Measurements from ENCODE around the gene TMEM117.
"Not testable (repeated sequence)": the region's sequence is repeated elsewhere in the genome, so short reads cannot be mapped to it uniquely, and the experiment has no call there.

Gene TMEM117

DNA sequence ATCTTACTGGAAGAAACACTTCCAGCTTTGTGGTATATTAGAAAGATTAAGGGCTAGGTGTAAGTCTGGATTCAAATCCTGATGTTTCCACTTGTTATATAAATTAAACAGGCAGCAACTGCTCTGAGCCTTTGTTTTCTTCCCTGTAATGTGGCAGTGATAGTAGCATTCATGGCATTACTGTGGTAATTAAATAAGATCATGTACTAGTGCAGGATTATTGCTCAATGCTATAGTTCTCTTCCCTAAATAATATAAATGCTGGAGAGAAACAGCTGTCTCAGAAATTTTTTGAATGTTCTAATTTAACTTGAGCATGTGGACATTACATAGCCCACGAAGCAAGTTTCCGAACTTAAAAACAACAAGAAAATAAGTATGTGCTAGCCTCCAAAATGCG lies 5.4 kb downstream of the TMEM117 start:
- no peaks in the 10 kb centered on the region for H3K27me3 ChIP-seq (ENCODE audit: insufficient read depth, low read length)
- peaks cover 1% of the 10 kb centered on the region for H3K79me1 ChIP-seq (ENCODE audit: low read length)
- H3K23ac ChIP-seq (ENCODE audit: low read length), result no peak overlapping the region
- H4K12ac ChIP-seq (ENCODE audit: low read depth, low read length), result no peak overlapping the region
- no peak overlapping the region for H2AFZ ChIP-seq (ENCODE audit: insufficient read depth, low read length, poor library complexity)
- no peak overlapping the region for H2BK5ac ChIP-seq (ENCODE audit: low read depth, low read length, poor library complexity)
- no peaks in the 10 kb centered on the region for H3K4me1 ChIP-seq (ENCODE audit: control insufficient read depth in 1 of 2, insufficient read depth in 2 of 2, low read length in 2 of 2)
- WGBS (ENCODE audit: extremely low coverage, insufficient coverage, insufficient read length), result no CpG with 5 or more reads among the region's 3 CpGs
- H4K8ac ChIP-seq (ENCODE audit: low read depth, low read length), result no peak overlapping the region
- peaks cover under 1% of the 10 kb centered on the region for H3K79me2 ChIP-seq (ENCODE audit: control insufficient read depth, insufficient read depth, low read length, poor library complexity)
- H2BK12ac ChIP-seq (ENCODE audit: low read length), result no peak overlapping the region
- H4K91ac ChIP-seq (ENCODE audit: low read depth, low read length), result no peak overlapping the region
- no peak overlapping the region for H3K4me3 ChIP-seq (ENCODE audit: low read depth, low read length)
- H3K9me3 ChIP-seq (ENCODE audit: insufficient read depth, low read depth, low read length), result no peaks in the 10 kb centered on the region
- H2AK5ac ChIP-seq (ENCODE audit: low read length), result no peak overlapping the region
- no peak overlapping the region for H3K9ac ChIP-seq (ENCODE audit: low read length)
- no peak for DNase-seq
- no peak overlapping the region for H3K4me2 ChIP-seq (ENCODE audit: low read length)
- H3K36me3 ChIP-seq (ENCODE audit: control insufficient read depth in 1 of 2, insufficient read depth in 2 of 2, low read length in 2 of 2), result peaks cover 0 to 2% of the 10 kb centered on the region in 2 experiments
- H3K4ac ChIP-seq (ENCODE audit: low read depth, low read length), result no peak overlapping the region
- no peak overlapping the region for H2BK120ac ChIP-seq (ENCODE audit: insufficient read depth, low read length, poor library complexity)
- no peak overlapping the region for H3K14ac ChIP-seq (ENCODE audit: low read length)
- no peak overlapping the region for H3K18ac ChIP-seq (ENCODE audit: low read length)
- no peak overlapping the region for H3K27ac ChIP-seq (ENCODE audit: low read depth, low read length)

DNA sequence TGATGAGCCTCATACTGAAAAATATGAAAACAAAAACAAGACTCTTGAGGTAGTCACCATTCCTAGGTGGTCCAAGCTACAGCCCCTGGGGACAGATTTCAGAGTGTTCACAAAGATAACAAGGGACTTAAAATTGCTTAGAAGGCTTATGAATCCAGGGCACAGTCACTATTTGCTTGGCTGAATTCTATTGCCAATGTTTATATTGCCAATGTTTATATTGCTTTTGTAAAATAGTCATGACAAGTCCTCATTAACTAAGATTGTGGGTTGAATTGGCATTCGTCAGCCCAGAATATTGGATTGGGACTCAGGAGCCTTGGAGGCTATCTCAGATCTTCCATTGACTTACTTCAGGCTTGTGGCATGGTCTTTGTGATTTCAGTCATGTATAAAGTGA lies 6.4 kb downstream of the TMEM117 start:
- Histone ChIP-seq H3K4ac (ENCODE audit: low read depth, low read length) (no peak overlapping the region), H2BK12ac (ENCODE audit: low read length) (no peak overlapping the region), H3K27me3 (ENCODE audit: insufficient read depth, low read length) (no peaks in the 10 kb centered on the region), H2AFZ (ENCODE audit: insufficient read depth, low read length, poor library complexity) (no peak overlapping the region), H4K8ac (ENCODE audit: low read depth, low read length) (no peak overlapping the region), H2BK5ac (ENCODE audit: low read depth, low read length, poor library complexity) (no peak overlapping the region), H2AK5ac (ENCODE audit: low read length) (no peak overlapping the region), H3K79me1 (ENCODE audit: low read length) (no peaks in the 10 kb centered on the region), H3K27ac (ENCODE audit: low read depth, low read length) (no peak overlapping the region), H2BK120ac (ENCODE audit: insufficient read depth, low read length, poor library complexity) (no peak overlapping the region), H3K4me3 (ENCODE audit: low read depth, low read length) (no peak overlapping the region), H3K79me2 (ENCODE audit: control insufficient read depth, insufficient read depth, low read length, poor library complexity) (no peaks in the 10 kb centered on the region), H3K36me3 (ENCODE audit: control insufficient read depth in 1 of 2, insufficient read depth in 2 of 2, low read length in 2 of 2) (peaks cover 0 to 2% of the 10 kb centered on the region in 2 experiments), H4K91ac (ENCODE audit: low read depth, low read length) (no peak overlapping the region), H3K14ac (ENCODE audit: low read length) (no peak overlapping the region), H3K18ac (ENCODE audit: low read length) (no peak overlapping the region), H3K23ac (ENCODE audit: low read length) (no peak overlapping the region), H4K12ac (ENCODE audit: low read depth, low read length) (no peak overlapping the region), H3K4me2 (ENCODE audit: low read length) (no peak overlapping the region), H3K4me1 (ENCODE audit: control insufficient read depth in 1 of 2, insufficient read depth in 2 of 2, low read length in 2 of 2) (no peaks in the 10 kb centered on the region), H3K9ac (ENCODE audit: low read length) (no peak overlapping the region), H3K9me3 (ENCODE audit: insufficient read depth, low read depth, low read length) (no peaks in the 10 kb centered on the region)
- DNase-seq, result no peak
- no CpG with 5 or more reads among the region's 1 CpG for WGBS (ENCODE audit: extremely low coverage, insufficient coverage, insufficient read length)

DNA sequence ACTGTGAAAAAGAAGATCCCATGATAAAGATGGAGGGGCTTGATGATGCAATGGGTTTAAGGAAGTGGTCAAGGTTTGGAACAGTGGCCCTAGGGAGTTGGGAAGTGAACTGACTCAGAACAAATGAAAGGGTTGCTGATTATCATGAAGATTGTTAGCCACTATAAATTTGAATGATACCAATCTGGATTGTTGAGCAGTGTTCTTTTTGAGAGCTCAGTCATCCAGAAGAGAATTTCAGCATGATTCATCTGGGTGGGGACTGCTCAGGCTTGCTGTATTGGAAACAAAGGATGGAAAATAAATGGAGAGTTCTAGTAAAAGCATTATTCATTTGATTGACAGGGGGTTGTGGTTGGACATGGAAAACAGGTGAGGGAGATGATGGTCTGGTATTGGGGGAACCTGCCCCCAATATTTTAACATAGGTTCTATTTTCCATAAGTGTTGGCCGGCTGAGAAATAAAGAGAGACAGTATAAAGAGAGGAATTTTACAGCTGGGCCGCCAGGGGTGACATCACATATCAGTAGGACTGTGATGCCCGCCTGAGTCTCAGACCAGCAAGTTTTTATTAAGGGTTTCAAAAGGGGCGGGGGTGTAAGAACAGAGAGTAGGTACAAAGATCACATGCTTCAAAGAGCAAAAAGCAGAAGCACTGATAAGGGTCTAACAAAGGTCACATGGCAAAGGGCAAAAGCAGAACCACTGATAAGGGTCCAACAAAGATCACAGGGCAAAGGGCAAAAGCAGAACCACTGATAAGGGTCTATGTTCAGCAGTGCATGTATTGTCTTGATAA lies 11.7 kb downstream of the TMEM117 start:
- H4K91ac ChIP-seq (ENCODE audit: low read depth, low read length); H4K12ac ChIP-seq (ENCODE audit: low read depth, low read length); H3K9me3 ChIP-seq (ENCODE audit: insufficient read depth, low read depth, low read length); H3K4me1 ChIP-seq (ENCODE audit: control insufficient read depth in 1 of 2, insufficient read depth in 2 of 2, low read length in 2 of 2); H2BK12ac ChIP-seq (ENCODE audit: low read length); H3K14ac ChIP-seq (ENCODE audit: low read length); H2BK120ac ChIP-seq (ENCODE audit: insufficient read depth, low read length, poor library complexity); H3K79me2 ChIP-seq (ENCODE audit: control insufficient read depth, insufficient read depth, low read length, poor library complexity); H2BK5ac ChIP-seq (ENCODE audit: low read depth, low read length, poor library complexity); H2AK5ac ChIP-seq (ENCODE audit: low read length); H3K18ac ChIP-seq (ENCODE audit: low read length); H3K36me3 ChIP-seq (ENCODE audit: control insufficient read depth in 1 of 2, insufficient read depth in 2 of 2, low read length in 2 of 2); H3K9ac ChIP-seq (ENCODE audit: low read length); H3K4ac ChIP-seq (ENCODE audit: low read depth, low read length); H3K27me3 ChIP-seq (ENCODE audit: insufficient read depth, low read length); H4K8ac ChIP-seq (ENCODE audit: low read depth, low read length); H3K23ac ChIP-seq (ENCODE audit: low read length); H3K4me2 ChIP-seq (ENCODE audit: low read length); H3K4me3 ChIP-seq (ENCODE audit: low read depth, low read length); H2AFZ ChIP-seq (ENCODE audit: insufficient read depth, low read length, poor library complexity); H3K79me1 ChIP-seq (ENCODE audit: low read length): not testable (repeated sequence)
- peak overlapping the region; percentile 39 for H3K27ac ChIP-seq (ENCODE audit: low read depth, low read length)
- DNase-seq, result peak; percentile 51 to 83
- no CpG with 5 or more reads among the region's 4 CpGs for WGBS (ENCODE audit: extremely low coverage, insufficient coverage, insufficient read length)

DNA sequence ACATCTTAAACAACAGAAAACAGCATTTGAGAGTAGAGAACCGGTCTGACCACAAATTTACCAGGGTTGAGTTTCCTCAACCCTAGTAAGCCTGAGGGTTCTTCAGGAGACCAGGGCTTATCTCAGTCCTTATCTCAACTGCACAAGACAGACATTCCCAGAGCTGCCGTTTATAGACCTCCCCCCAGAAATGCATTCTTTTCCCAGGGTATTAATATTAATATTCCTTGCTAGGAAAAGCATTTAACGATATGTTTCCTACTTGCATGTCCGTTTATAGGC lies 12.3 kb downstream of the TMEM117 start:
- Histone ChIP-seq H4K12ac (ENCODE audit: low read depth, low read length) (no peak overlapping the region), H2BK120ac (ENCODE audit: insufficient read depth, low read length, poor library complexity) (no peak overlapping the region), H3K9me3 (ENCODE audit: insufficient read depth, low read depth, low read length) (no peaks in the 10 kb centered on the region), H4K8ac (ENCODE audit: low read depth, low read length) (no peak overlapping the region), H3K27me3 (ENCODE audit: insufficient read depth, low read length) (no peaks in the 10 kb centered on the region), H3K9ac (ENCODE audit: low read length) (no peak overlapping the region), H3K4me3 (ENCODE audit: low read depth, low read length) (no peak overlapping the region), H2AK5ac (ENCODE audit: low read length) (no peak overlapping the region), H3K23ac (ENCODE audit: low read length) (no peak overlapping the region), H3K18ac (ENCODE audit: low read length) (no peak overlapping the region), H2BK12ac (ENCODE audit: low read length) (no peak overlapping the region), H3K4ac (ENCODE audit: low read depth, low read length) (no peak overlapping the region), H3K36me3 (ENCODE audit: control insufficient read depth in 1 of 2, insufficient read depth in 2 of 2, low read length in 2 of 2) (peaks cover 0 to 2% of the 10 kb centered on the region in 2 experiments), H3K79me2 (ENCODE audit: control insufficient read depth, insufficient read depth, low read length, poor library complexity) (no peaks in the 10 kb centered on the region), H3K4me1 (ENCODE audit: control insufficient read depth in 1 of 2, insufficient read depth in 2 of 2, low read length in 2 of 2) (peaks cover 0 to 2% of the 10 kb centered on the region in 2 experiments), H2BK5ac (ENCODE audit: low read depth, low read length, poor library complexity) (no peak overlapping the region), H3K27ac (ENCODE audit: low read depth, low read length) (no peak overlapping the region), H3K14ac (ENCODE audit: low read length) (no peak overlapping the region), H3K4me2 (ENCODE audit: low read length) (no peak overlapping the region), H3K79me1 (ENCODE audit: low read length) (no peaks in the 10 kb centered on the region), H4K91ac (ENCODE audit: low read depth, low read length) (no peak overlapping the region), H2AFZ (ENCODE audit: insufficient read depth, low read length, poor library complexity) (no peak overlapping the region)
- WGBS (ENCODE audit: extremely low coverage, insufficient coverage, insufficient read length), result no CpG with 5 or more reads among the region's 4 CpGs
- DNase-seq, result peak; percentile 84 to 93

Measured in trophoblast cell (in vitro differentiated cells and primary cell).